AG08395 (cell line): Measurements from ENCODE around the gene ATP6V0E1.
"Not testable (repeated sequence)": the region's sequence is repeated elsewhere in the genome, so short reads cannot be mapped to it uniquely, and the experiment has no call there.

Experiments
- DNase-seq: peaks from one replicate; pipeline ENCODE4 v3.0.0; 2012; ENCODE audit warnings: mixed read lengths, low spot score

The ATP6V0E1 gene

GRCh38 chr5:173004013-173004412 is 20.4 kb downstream of the ATP6V0E1 start:
- no peak for DNase-seq

- no peak for DNase-seq
Observed at GRCh38 chr5:173004447-173004846, 20.9 kb downstream of the ATP6V0E1 start.

GRCh38 chr5:173010021-173010420 is 26.4 kb downstream of the ATP6V0E1 start:
- DNase-seq: no peak

GRCh38 chr5:173010547-173011464 is 27.2 kb downstream of the ATP6V0E1 start:
- peak; percentile 23 for DNase-seq

- DNase-seq: no peak
Observed at GRCh38 chr5:173011566-173011965, 28.0 kb downstream of the ATP6V0E1 start.

- no peak for DNase-seq
Observed at GRCh38 chr5:173012882-173013281, 29.3 kb downstream of the ATP6V0E1 start.

- DNase-seq: no peak
Observed at GRCh38 chr5:173014671-173015070, 31.1 kb downstream of the ATP6V0E1 start.

- no peak for DNase-seq
Observed at GRCh38 chr5:173015192-173015591, 31.6 kb downstream of the ATP6V0E1 start.

- no peak for DNase-seq
Observed at GRCh38 chr5:173015598-173016455, 32.3 kb downstream of the ATP6V0E1 start.

GRCh38 chr5:173016598-173017046 is 33.1 kb downstream of the ATP6V0E1 start:
- peak; percentile 69 for DNase-seq

GRCh38 chr5:173017087-173017486 is 33.5 kb downstream of the ATP6V0E1 start:
- DNase-seq: not testable (repeated sequence)

GRCh38 chr5:173018358-173018757 is 34.8 kb downstream of the ATP6V0E1 start:
- DNase-seq: no peak

- DNase-seq: no peak
Observed at GRCh38 chr5:173020154-173020581, 36.6 kb downstream of the ATP6V0E1 start.

- DNase-seq: no peak
Observed at GRCh38 chr5:173020643-173021042, 37.1 kb downstream of the ATP6V0E1 start.

GRCh38 chr5:173025651-173026050 is 42.1 kb downstream of the ATP6V0E1 start:
- no peak for DNase-seq

GRCh38 chr5:173027905-173028304 is 44.3 kb downstream of the ATP6V0E1 start:
- DNase-seq: no peak

GRCh38 chr5:173028811-173029327 is 45.3 kb downstream of the ATP6V0E1 start:
- DNase-seq: no peak

- no peak for DNase-seq
Observed at GRCh38 chr5:173029499-173029921, 45.9 kb downstream of the ATP6V0E1 start.

GRCh38 chr5:173032096-173032495 is 48.5 kb downstream of the ATP6V0E1 start:
- not testable (repeated sequence) for DNase-seq

GRCh38 chr5:173032730-173033129 is 49.2 kb downstream of the ATP6V0E1 start:
- no peak for DNase-seq

GRCh38 chr5:173033923-173034322 is 50.4 kb downstream of the ATP6V0E1 start:
- DNase-seq: no peak
